Upper lobe of left lung (tissue), 4 donors: Measurements from ENCODE around the gene SDC3.

ENCODE experiments used
- POLR2A ChIP-seq, 4 donors: fragments of 450-650 bp; IDR thresholded peaks; one replicate each; pipeline ENCODE4 v1.5.1; 2016 to 2017; ENCODE audit warnings: antibody characterized with exemption in 4 of 4, mild to moderate bottlenecking in 2 of 4
- TF ChIP-seq, protein P1 (sequence below), 6 experiments: fragments of 450-650 bp in 4 of 6; fragments of 200-600 bp in 2 of 6; sonication (generic) in 2 of 6; IDR thresholded peaks; one replicate each; pipeline ENCODE4 v1.5.1; 2016 to 2019; ENCODE audit warnings: antibody characterized with exemption in 6 of 6

DNA sequence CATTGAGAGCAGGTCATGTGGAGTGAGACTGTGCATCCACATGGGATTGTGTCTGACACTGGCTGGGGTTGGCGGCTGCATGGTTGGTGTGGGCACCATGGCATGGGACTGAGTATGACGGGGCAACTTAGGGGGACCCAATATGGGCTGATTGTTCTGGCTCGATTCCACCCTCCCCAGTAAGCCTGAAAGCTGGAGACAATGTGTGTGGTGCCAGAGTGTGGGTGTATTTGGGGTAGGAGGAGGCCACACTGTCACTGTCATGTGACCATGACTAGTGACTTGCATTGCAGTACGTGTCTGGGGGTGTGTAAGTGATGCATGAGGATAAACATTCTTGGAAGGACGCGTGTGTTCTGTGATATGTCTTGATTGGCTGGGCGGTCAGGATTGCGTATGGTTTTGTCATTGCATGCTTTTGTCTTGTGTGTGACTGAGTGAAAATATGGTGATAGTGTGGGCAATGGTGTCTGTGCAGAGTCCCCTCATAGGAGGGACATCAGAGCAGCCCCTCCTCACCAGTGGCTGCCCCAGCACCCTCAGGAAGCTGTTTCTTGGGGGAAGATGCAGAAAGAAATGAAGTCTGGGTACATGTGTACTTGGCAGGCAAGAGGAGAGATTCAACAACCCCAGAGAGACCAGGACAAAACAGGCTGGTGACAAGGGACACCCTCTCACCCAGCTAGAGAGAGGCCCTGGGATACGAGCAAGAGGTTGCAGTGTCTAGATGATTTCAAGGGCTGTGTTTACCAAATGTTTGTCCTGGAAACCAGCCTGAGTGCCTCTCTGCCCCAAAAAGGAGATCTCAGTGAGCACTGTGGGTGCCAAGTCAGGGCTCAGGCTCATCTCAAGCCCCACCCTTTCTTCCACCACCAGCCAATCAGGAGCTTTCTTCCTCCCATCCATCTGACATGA is 36.3 kb downstream of the SDC3 start:
- TF ChIP-seq, protein P1, sequence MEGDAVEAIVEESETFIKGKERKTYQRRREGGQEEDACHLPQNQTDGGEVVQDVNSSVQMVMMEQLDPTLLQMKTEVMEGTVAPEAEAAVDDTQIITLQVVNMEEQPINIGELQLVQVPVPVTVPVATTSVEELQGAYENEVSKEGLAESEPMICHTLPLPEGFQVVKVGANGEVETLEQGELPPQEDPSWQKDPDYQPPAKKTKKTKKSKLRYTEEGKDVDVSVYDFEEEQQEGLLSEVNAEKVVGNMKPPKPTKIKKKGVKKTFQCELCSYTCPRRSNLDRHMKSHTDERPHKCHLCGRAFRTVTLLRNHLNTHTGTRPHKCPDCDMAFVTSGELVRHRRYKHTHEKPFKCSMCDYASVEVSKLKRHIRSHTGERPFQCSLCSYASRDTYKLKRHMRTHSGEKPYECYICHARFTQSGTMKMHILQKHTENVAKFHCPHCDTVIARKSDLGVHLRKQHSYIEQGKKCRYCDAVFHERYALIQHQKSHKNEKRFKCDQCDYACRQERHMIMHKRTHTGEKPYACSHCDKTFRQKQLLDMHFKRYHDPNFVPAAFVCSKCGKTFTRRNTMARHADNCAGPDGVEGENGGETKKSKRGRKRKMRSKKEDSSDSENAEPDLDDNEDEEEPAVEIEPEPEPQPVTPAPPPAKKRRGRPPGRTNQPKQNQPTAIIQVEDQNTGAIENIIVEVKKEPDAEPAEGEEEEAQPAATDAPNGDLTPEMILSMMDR (IDR thresholded peaks at IDR 0.05) = no peak
- TF ChIP-seq POLR2A (IDR thresholded peaks at IDR 0.05) = no peak
